ENCODE data around the gene HAPSTR1.

HAPSTR1 gene

GRCh38 chr16:9096416-9096952 is 5.0 kb downstream of the HAPSTR1 start:
- DNase-seq (ENCODE audit: low read depth): no peak

GRCh38 chr16:9097266-9098219 is 6.1 kb downstream of the HAPSTR1 start:
- DNase-seq (ENCODE audit: low read depth): no peak

- no peak for DNase-seq (ENCODE audit: low read depth)
Measured at GRCh38 chr16:9098377-9099090, 7.1 kb downstream of the HAPSTR1 start.

GRCh38 chr16:9099131-9099625 is 7.7 kb downstream of the HAPSTR1 start:
- peak; percentile 51 for DNase-seq (ENCODE audit: low read depth)

- DNase-seq (ENCODE audit: low read depth): peak; percentile 94
Measured at GRCh38 chr16:9102379-9102778, 10.9 kb downstream of the HAPSTR1 start.

GRCh38 chr16:9102943-9103342 is 11.5 kb downstream of the HAPSTR1 start:
- no peak for DNase-seq (ENCODE audit: low read depth)

- no peak for DNase-seq (ENCODE audit: low read depth)
Measured at GRCh38 chr16:9103546-9103945, 12.1 kb downstream of the HAPSTR1 start.

GRCh38 chr16:9105189-9105588 is 13.7 kb downstream of the HAPSTR1 start:
- peak; percentile 74 for DNase-seq (ENCODE audit: low read depth)

GRCh38 chr16:9107025-9107970 is 15.9 kb downstream of the HAPSTR1 start:
- peak; percentile 42 for DNase-seq (ENCODE audit: low read depth)

- no peak for DNase-seq (ENCODE audit: low read depth)
Measured at GRCh38 chr16:9109255-9109654, 17.8 kb downstream of the HAPSTR1 start.

- no peak for DNase-seq (ENCODE audit: low read depth)
Measured at GRCh38 chr16:9112166-9112843, 20.9 kb downstream of the HAPSTR1 start.

GRCh38 chr16:9112844-9113186 is 21.4 kb downstream of the HAPSTR1 start:
- no peak for DNase-seq (ENCODE audit: low read depth)

- no peak for DNase-seq (ENCODE audit: low read depth)
Measured at GRCh38 chr16:9113707-9114106, 22.3 kb downstream of the HAPSTR1 start.

- no peak for DNase-seq (ENCODE audit: low read depth)
Measured at GRCh38 chr16:9114112-9114511, 22.7 kb downstream of the HAPSTR1 start.

- no peak for DNase-seq (ENCODE audit: low read depth)
Measured at GRCh38 chr16:9114842-9115241, 23.4 kb downstream of the HAPSTR1 start.

GRCh38 chr16:9115277-9115676 is 23.8 kb downstream of the HAPSTR1 start:
- peak; percentile 39 for DNase-seq (ENCODE audit: low read depth)

- DNase-seq (ENCODE audit: low read depth): no peak
Measured at GRCh38 chr16:9116141-9116540, 24.7 kb downstream of the HAPSTR1 start.

- no peak for DNase-seq (ENCODE audit: low read depth)
Measured at GRCh38 chr16:9118170-9118569, 26.7 kb downstream of the HAPSTR1 start.

GRCh38 chr16:9119795-9120194 is 28.4 kb downstream of the HAPSTR1 start:
- peak; percentile 96 for DNase-seq (ENCODE audit: low read depth)

- DNase-seq (ENCODE audit: low read depth): no peak
Measured at GRCh38 chr16:9122342-9122741, 30.9 kb downstream of the HAPSTR1 start.

GRCh38 chr16:9122969-9123368 is 31.5 kb downstream of the HAPSTR1 start:
- DNase-seq (ENCODE audit: low read depth): no peak

Measured in amniotic epithelial cell (primary cell).